H1 (cell line): Measurements from ENCODE around the gene SERPINB1. TPM values are rescaled to one million over a fixed set of nuclear protein-coding genes. Genes with fewer than 3 reads are reported as not detected.

Source experiments
- CTCF ChIA-PET: fragments of 300-600 bp; sonication (Branson Sonifier 250); formaldehyde crosslinking; loops from one replicate; lab custom pipeline; 2021; ENCODE audit not compliant: partially characterized antibody; lab: Charles Lee
- POLR2A ChIA-PET: fragments of 300-600 bp; sonication (Branson Sonifier 250); formaldehyde crosslinking; loops from one replicate; lab custom pipeline; 2021; ENCODE audit warnings: inconsistent platforms; ENCODE audit not compliant: partially characterized antibody; lab: Charles Lee
- DNase-seq, 2 experiments: peaks; one replicate each; pipeline versions ENCODE4 v3.0.0 to v3.0.0-alpha.2; 2010 to 2022; ENCODE audit warnings: low spot score in 2 of 2, low read depth in 1 of 2, mixed read lengths in 1 of 2
- FAIRE-seq: peaks from 2 replicates; lab custom pipeline; 2011; peaks lifted over from hg19 to GRCh38; lab: Jason Lieb, UNC
- H2AFZ ChIP-seq: 2 replicates; pipeline ENCODE4 v1.8.1; 2012; ENCODE audit warnings: low read length, inconsistent platforms
- H2AK5ac ChIP-seq: 2 replicates; pipeline ENCODE4 v1.6.1; 2013; ENCODE audit warnings: low read depth, low read length
- H2BK120ac ChIP-seq: replicated peaks from 2 replicates; pipeline ENCODE3; 2013; ENCODE audit warnings: low read depth, low read length, inconsistent platforms
- H2BK12ac ChIP-seq: 2 replicates; pipeline ENCODE4 v1.6.1; 2013; ENCODE audit warnings: low read depth, low read length
- H2BK15ac ChIP-seq: 2 replicates; pipeline ENCODE4 v1.6.1; 2013; ENCODE audit warnings: low read length
- H2BK20ac ChIP-seq: 2 replicates; pipeline ENCODE4 v1.6.1; 2013; ENCODE audit warnings: low read length
- H2BK5ac ChIP-seq: 2 replicates; pipeline ENCODE4 v1.6.1; 2013; ENCODE audit warnings: low read depth, low read length
- H3K14ac ChIP-seq: 2 replicates; pipeline ENCODE4 v1.6.1; 2013; ENCODE audit warnings: inconsistent platforms; ENCODE audit not compliant: insufficient read length
- H3K18ac ChIP-seq: 2 replicates; pipeline ENCODE4 v1.6.1; 2013; ENCODE audit warnings: low read length; ENCODE audit errors: extremely low read depth
- H3K23ac ChIP-seq: 2 replicates; pipeline ENCODE4 v1.6.1; 2013; ENCODE audit warnings: inconsistent platforms; ENCODE audit not compliant: insufficient read length
- H3K23me2 ChIP-seq: 2 replicates; pipeline ENCODE4 v1.6.1; 2013; ENCODE audit warnings: low read depth, low read length
- H3K27ac ChIP-seq: 2 replicates; pipeline ENCODE4 v1.6.1; 2011; ENCODE audit warnings: low read depth, low read length, inconsistent platforms
- H3K27me3 ChIP-seq, 4 experiments: replicated peaks in 1 of 4; 1 replicate in 1 of 4; 2 replicates in 3 of 4; pipeline versions ENCODE4 v1.6.1 to v1.8.1; 2011 to 2013; ENCODE audit warnings: low read length in 3 of 4, mild to moderate bottlenecking in 3 of 4, inconsistent platforms in 2 of 4, mixed read lengths in 2 of 4, moderate library complexity in 1 of 4; ENCODE audit not compliant: control insufficient read depth in 3 of 4, insufficient read depth in 3 of 4; ENCODE audit errors: extremely low read depth in 1 of 4
- H3K36me3 ChIP-seq, 4 experiments: 2 replicates each; pipeline versions ENCODE4 v1.6.1 to v1.8.1; 2011 to 2013; ENCODE audit warnings: mild to moderate bottlenecking in 4 of 4, low read length in 3 of 4, moderate library complexity in 2 of 4, control low read depth in 1 of 4, inconsistent platforms in 1 of 4; ENCODE audit not compliant: insufficient read depth in 4 of 4, control insufficient read depth in 2 of 4
- H3K4ac ChIP-seq: replicated peaks from 2 replicates; pipeline ENCODE3; 2013; ENCODE audit warnings: low read length, low read depth, mixed read lengths, inconsistent platforms; ENCODE audit not compliant: insufficient read length
- H3K4me1 ChIP-seq, 4 experiments: replicated peaks in 1 of 4; 1 replicate in 1 of 4; 2 replicates in 3 of 4; pipeline versions ENCODE4 v1.6.1 to v1.8.1; 2011 to 2013; ENCODE audit warnings: low read length in 3 of 4, inconsistent platforms in 2 of 4, mixed read lengths in 1 of 4; ENCODE audit not compliant: insufficient read depth in 4 of 4, control insufficient read depth in 3 of 4
- H3K4me2 ChIP-seq, 2 experiments: 2 replicates each; pipeline versions ENCODE4 v1.6.1 to v1.8.1; 2011 to 2013; ENCODE audit warnings: low read depth in 2 of 2, low read length in 2 of 2, control low read depth in 1 of 2, inconsistent platforms in 1 of 2, mild to moderate bottlenecking in 1 of 2; ENCODE audit not compliant: insufficient read depth in 1 of 2
- H3K4me3 ChIP-seq, 4 experiments: fragments of 200-600, 300-600 bp in 1 of 4; sonication (generic), shearing (Covaris generic), sonication (Bioruptor Twin) in 1 of 4; 2 replicates each; pipeline versions ENCODE4 v1.5.1 to v1.8.1; 2011 to 2016; ENCODE audit warnings: low read length in 4 of 4, low read depth in 3 of 4, control low read depth in 2 of 4, inconsistent platforms in 2 of 4, mild to moderate bottlenecking in 2 of 4, mixed read lengths in 1 of 4, moderate library complexity in 1 of 4; ENCODE audit not compliant: insufficient read depth in 2 of 4; ENCODE audit errors: extremely low read depth in 1 of 4
- H3K56ac ChIP-seq: replicated peaks from 2 replicates; pipeline ENCODE3; 2013; ENCODE audit warnings: low read depth, mild to moderate bottlenecking, mixed read lengths, low read length, inconsistent platforms; ENCODE audit not compliant: insufficient read length
- H3K79me1 ChIP-seq: 2 replicates; pipeline ENCODE4 v1.6.1; 2013; ENCODE audit warnings: low read depth, low read length, control low read depth
- H3K79me2 ChIP-seq, 2 experiments: 2 replicates each; pipeline versions ENCODE4 v1.6.1 to v1.8.1; 2012 to 2013; ENCODE audit warnings: low read length in 2 of 2, mild to moderate bottlenecking in 2 of 2, inconsistent platforms in 1 of 2; ENCODE audit not compliant: insufficient read depth in 2 of 2, control insufficient read depth in 1 of 2
- H3K9ac ChIP-seq, 4 experiments: replicated peaks in 1 of 4; 1 replicate in 1 of 4; 2 replicates in 3 of 4; pipeline versions ENCODE4 v1.6.1 to v1.8.1; 2011 to 2013; ENCODE audit warnings: low read depth in 3 of 4, low read length in 3 of 4, control low read depth in 2 of 4, mild to moderate bottlenecking in 2 of 4, moderate library complexity in 2 of 4, inconsistent platforms in 1 of 4; ENCODE audit errors: extremely low read depth in 1 of 4
- H3K9me3 ChIP-seq, 2 experiments: 2 replicates each; pipeline versions ENCODE4 v1.6.1 to v1.8.1; 2012 to 2013; ENCODE audit warnings: mild to moderate bottlenecking in 2 of 2, moderate library complexity in 2 of 2, control low read depth in 1 of 2, inconsistent platforms in 1 of 2, low read depth in 1 of 2, low read length in 1 of 2, mixed read lengths in 1 of 2; ENCODE audit not compliant: insufficient read depth in 2 of 2
- H4K20me1 ChIP-seq, 2 experiments: replicated peaks in 1 of 2; 2 replicates each; pipeline versions ENCODE3 to v1.8.1; 2011 to 2013; ENCODE audit warnings: inconsistent platforms in 2 of 2, low read length in 2 of 2, mild to moderate bottlenecking in 1 of 2; ENCODE audit not compliant: insufficient read depth in 2 of 2, control insufficient read depth in 1 of 2
- H4K5ac ChIP-seq: 2 replicates; pipeline ENCODE4 v1.6.1; 2013; ENCODE audit warnings: low read length, low read depth, mixed read lengths, inconsistent platforms; ENCODE audit not compliant: insufficient read length
- H4K8ac ChIP-seq: 2 replicates; pipeline ENCODE4 v1.8.0; 2013; ENCODE audit warnings: mild to moderate bottlenecking, moderate library complexity, low read length, inconsistent platforms; ENCODE audit not compliant: insufficient read depth; ENCODE audit errors: extremely low read depth
- H4K91ac ChIP-seq: replicated peaks from 2 replicates; pipeline ENCODE3; 2013; ENCODE audit warnings: low read length, mixed read lengths, inconsistent platforms; ENCODE audit not compliant: insufficient read length
- CBX5 ChIP-seq: fragments of 300-800, 300-1000 bp; sonication (generic); IDR thresholded peaks from 2 replicates; pipeline ENCODE4 v1.7.1; 2016; ENCODE audit warnings: antibody characterized with exemption, low read length, low read depth
- CHD1 ChIP-seq: IDR thresholded peaks from 2 replicates; pipeline ENCODE4 v1.6.1; 2012; ENCODE audit warnings: low read depth, low read length, improper control_type of control experiment
- SIRT6 ChIP-seq: IDR thresholded peaks from one replicate; pipeline ENCODE4 v1.7.1; 2012; ENCODE audit warnings: low read length, inconsistent platforms
- WGBS, 2 experiments: shearing (Covaris generic) in 1 of 2; methylation state at CpG; one replicate each; pipeline versions ENCODE4 v1.1.6 to v1.1.7; 2013 to 2015; ENCODE audit warnings: low lambda C conversion rate in 2 of 2, mixed read lengths in 2 of 2, inconsistent platforms in 1 of 2, low coverage in 1 of 2, missing lambda C conversion rate in 1 of 2; ENCODE audit not compliant: insufficient replicate concordance in 2 of 2, insufficient coverage in 1 of 2, insufficient read length in 1 of 2; ENCODE audit errors: extremely low coverage in 1 of 2, missing lambda C conversion rate in 1 of 2; 5-methylcytosine and 5-hydroxymethylcytosine counted together
- polyA plus RNA-seq, 7 experiments: library from polyadenylated mRNA; depleted of rRNA in 3 of 7; stranded (reverse) in 5 of 7; unstranded in 2 of 7; fragments of >200 nt in 5 of 7; fragments of 200-250 nt in 2 of 7; gene quantifications; 1 replicate in 5 of 7; 2 replicates in 1 of 7; 4 replicates in 1 of 7; pipeline versions ENCODE4 v1.2.1 to v1.2.3, GENCODE V29; 2011 to 2013; ENCODE audit warnings: missing spikeins in 2 of 7, mixed read lengths in 2 of 7
- total RNA-seq: library from RNA; stranded (reverse); fragmentation: NEBNext Ultra II Directional; extraction: Animal tissue kit (Norgen Biotek cat#: 25700); gene quantifications from 2 replicates; pipeline ENCODE4 v1.2.1, GENCODE V29; 2021
- TF ChIP-seq, protein P1 (sequence below): IDR thresholded peaks from 2 replicates; pipeline ENCODE4 v1.6.1; 2012; ENCODE audit warnings: inconsistent platforms

Gene SERPINB1
- total and polyA plus RNA-seq, 2 of the 8 experiments (the other 6 are each of a cell fraction or from before 2014, with no cell fraction given) = 8.1 to 17.3 TPM

DNA sequence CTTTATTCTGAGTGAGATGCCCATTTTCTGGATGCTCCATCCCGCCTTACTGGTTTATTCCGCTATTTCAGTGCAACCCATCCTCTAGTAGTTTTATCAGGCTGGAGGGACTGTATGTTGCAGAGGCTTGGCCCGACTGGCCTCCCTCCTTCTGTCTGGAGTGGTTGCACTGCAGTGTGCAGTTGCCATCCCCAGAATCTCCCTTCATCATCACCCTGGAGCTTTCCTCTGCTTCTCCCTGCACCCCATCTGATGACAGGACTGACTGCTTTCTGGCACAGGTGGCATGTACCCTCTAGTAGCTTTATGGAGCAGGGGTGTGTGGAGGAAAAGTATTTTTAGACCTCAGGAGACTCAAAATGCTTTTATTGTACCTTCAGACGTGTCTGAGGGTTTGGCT is 55.4 kb downstream of the SERPINB1 start:
- ChIA-PET POLR2A (interaction anchor here (1.5 kb wide), 1 partner anchor 22 kb away, joined by 3 read pairs; no protein-coding TSS in a partner anchor), CTCF (interaction anchor here (0.6 kb wide), 1 partner anchor 34 kb away, joined by 3 read pairs; no protein-coding TSS in a partner anchor)
- peaks cover 4% of the 10 kb centered on the region; the same call in 1 of the 2 replicates for H3K79me1 ChIP-seq
- no peak overlapping the region for H3K4ac ChIP-seq
- no peak overlapping the region for H3K9ac ChIP-seq
- no peak overlapping the region for H3K14ac ChIP-seq
- H3K27ac ChIP-seq = no peak overlapping the region
- peaks cover 0 to 4% (median 2%) of the 10 kb centered on the region in 4 experiments; a peak in 4 of 8 replicates for H3K36me3 ChIP-seq
- H2AFZ ChIP-seq = no peak overlapping the region
- H2BK20ac ChIP-seq = no peak overlapping the region
- no peak overlapping the region for H2BK12ac ChIP-seq
- FAIRE-seq = no peak
- H4K5ac ChIP-seq = no peak overlapping the region
- H3K56ac ChIP-seq = no peak overlapping the region
- H2AK5ac ChIP-seq = no peak overlapping the region
- H3K18ac ChIP-seq = no peak overlapping the region
- peaks cover 0 to 2% of the 10 kb centered on the region in 2 experiments for H4K20me1 ChIP-seq
- H3K79me2 ChIP-seq = peaks cover 0 to 19% of the 10 kb centered on the region in 2 experiments; a peak in 2 of 4 replicates
- no peak overlapping the region for H2BK120ac ChIP-seq
- no peak overlapping the region for H4K91ac ChIP-seq
- no peaks in the 10 kb centered on the region for H3K27me3 ChIP-seq
- no peak overlapping the region for H2BK15ac ChIP-seq
- H3K4me3 ChIP-seq = no peak overlapping the region
- H3K23me2 ChIP-seq = no peaks in the 10 kb centered on the region
- peaks cover 0 to 3% (median 0%) of the 10 kb centered on the region in 4 experiments; a peak in 2 of 7 replicates for H3K4me1 ChIP-seq
- H2BK5ac ChIP-seq = no peak overlapping the region
- no peak for DNase-seq
- no peak overlapping the region for H4K8ac ChIP-seq
- TF ChIP-seq CHD1 (no peak), SIRT6 (no peak), CBX5 (no peak)
- TF ChIP-seq, protein P1, sequence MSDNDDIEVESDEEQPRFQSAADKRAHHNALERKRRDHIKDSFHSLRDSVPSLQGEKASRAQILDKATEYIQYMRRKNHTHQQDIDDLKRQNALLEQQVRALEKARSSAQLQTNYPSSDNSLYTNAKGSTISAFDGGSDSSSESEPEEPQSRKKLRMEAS = no peak
- TF ChIP-seq, all 59 proteins: peak for 0
- 63% methylated on average over 4 of the region's 4 CpGs; no CpG with 5 or more reads in 1 of the 2 experiments for WGBS, 2 experiments
- no peaks in the 10 kb centered on the region for H3K9me3 ChIP-seq
- H3K23ac ChIP-seq = no peak overlapping the region
- H3K4me2 ChIP-seq = no peak overlapping the region
